K562 (cell line): ENCODE data around the gene SH2B2. TPM values are rescaled to one million over a fixed set of nuclear protein-coding genes. Genes with fewer than 3 reads are reported as not detected.
A peak's percentile ranks its signal among the peaks of the same experiment; 100 is the strongest.

ENCODE experiments used
- ATAC-seq: fragments of 200-7000 bp; cut with Tn5 transposase; 3 replicates; pipeline ENCODE4 v1.9.1; 2020; ENCODE audit warnings: moderate library complexity
- BruUV-seq: library from RNA; stranded (reverse); fragments of 400-500 nt; replicated peaks from 2 replicates; lab custom pipeline; 2021; lab: Mats Ljungman, UMichigan
- CTCF ChIA-PET: fragments of 300-600 bp; formaldehyde crosslinking; extraction: SDS; loops from one replicate; lab custom pipeline; 2021; ENCODE audit warnings: low intra/inter-chr PET ratio; lab: Yijun Ruan, JAX
- POLR2A ChIA-PET: fragments of 300-600, 350-650 bp; sonication (Branson Sonifier 250); formaldehyde crosslinking; extraction: SDS; loops from one replicate; lab custom pipeline; 2021; ENCODE audit warnings: antibody characterized with exemption, inconsistent platforms; lab: Yijun Ruan, JAX
- DNase-seq, 4 experiments: peaks; one replicate each; pipeline versions ENCODE4 v3.0.0 to v3.0.0-alpha.2; 2011 to 2018; ENCODE audit warnings: low spot score in 3 of 4, mixed read lengths in 3 of 4; ENCODE audit errors: extremely low read depth in 1 of 4
- FAIRE-seq: peaks from 2 replicates; lab custom pipeline; 2011; peaks lifted over from hg19 to GRCh38; lab: Jason Lieb, UNC
- H2AFZ ChIP-seq: 2 replicates; pipeline ENCODE4 v1.6.0; 2011; ENCODE audit warnings: low read depth, low read length, control low read depth, inconsistent platforms
- H3K27ac ChIP-seq: fragments of 200-600 bp; 3 replicates; pipeline ENCODE4 v1.8.0; 2011; ENCODE audit warnings: low read depth, mild to moderate bottlenecking, control low read depth, inconsistent platforms, low read length, moderate library complexity, mixed read lengths; ENCODE audit errors: extremely low read depth
- H3K27me3 ChIP-seq, 2 experiments: fragments of 300-600 bp in 1 of 2; 2 replicates in 1 of 2; 3 replicates in 1 of 2; pipeline versions ENCODE4 v1.6.0 to v1.8.0; 2011; ENCODE audit warnings: inconsistent platforms in 2 of 2, low read length in 2 of 2, mild to moderate bottlenecking in 1 of 2, mixed read lengths in 1 of 2, moderate library complexity in 1 of 2; ENCODE audit not compliant: control insufficient read depth in 2 of 2, insufficient read depth in 2 of 2
- H3K36me3 ChIP-seq: fragments of 300-600 bp; 3 replicates; pipeline ENCODE4 v1.8.0; 2011; ENCODE audit warnings: mild to moderate bottlenecking, low read length, inconsistent platforms; ENCODE audit not compliant: control insufficient read depth, insufficient read depth
- H3K4me1 ChIP-seq, 2 experiments: fragments of 200-600 bp in 1 of 2; replicated peaks in 1 of 2; 2 replicates in 1 of 2; 3 replicates in 1 of 2; pipeline versions ENCODE4 v1.5.1 to v1.8.0; 2011; ENCODE audit warnings: inconsistent platforms in 2 of 2, low read length in 2 of 2, mild to moderate bottlenecking in 1 of 2, mixed read lengths in 1 of 2, moderate library complexity in 1 of 2; ENCODE audit not compliant: control insufficient read depth in 2 of 2, insufficient read depth in 2 of 2
- H3K4me2 ChIP-seq: 2 replicates; pipeline ENCODE4 v1.6.1; 2011; ENCODE audit warnings: low read length, control low read depth, inconsistent platforms, mixed read lengths; ENCODE audit not compliant: insufficient read depth
- H3K4me3 ChIP-seq: fragments of 200-600 bp; sonication (generic), shearing (Covaris generic); 2 replicates; pipeline ENCODE4 v1.5.1; 2016; ENCODE audit warnings: control low read depth, inconsistent platforms
- H3K79me2 ChIP-seq: fragments of 200-600 bp; 3 replicates; pipeline ENCODE4 v1.8.0; 2011; ENCODE audit warnings: low read length, inconsistent platforms; ENCODE audit not compliant: control insufficient read depth, insufficient read depth
- H3K9ac ChIP-seq, 2 experiments: 2 replicates each; pipeline versions ENCODE4 v1.6.0 to v1.6.1; 2011; ENCODE audit warnings: low read depth in 2 of 2, low read length in 2 of 2, control low read depth in 1 of 2, inconsistent platforms in 1 of 2, mild to moderate bottlenecking in 1 of 2, mixed read lengths in 1 of 2; ENCODE audit not compliant: insufficient read depth in 1 of 2
- H3K9me1 ChIP-seq: one replicate; pipeline ENCODE4 v1.6.0; 2011; ENCODE audit warnings: inconsistent platforms, mild to moderate bottlenecking, low read length, moderate library complexity; ENCODE audit not compliant: control insufficient read depth, insufficient read depth
- H3K9me3 ChIP-seq: replicated peaks from 2 replicates; pipeline ENCODE4 v1.5.1; 2011; ENCODE audit warnings: low read depth, low read length, inconsistent platforms; ENCODE audit not compliant: control insufficient read depth, insufficient read depth
- H4K20me1 ChIP-seq: replicated peaks from 2 replicates; pipeline ENCODE4 v1.6.1; 2011; ENCODE audit warnings: low read length, inconsistent platforms, mixed read lengths; ENCODE audit not compliant: control insufficient read depth, insufficient read depth
- CBFA2T2 ChIP-seq: fragments of 450-650 bp; conservative IDR thresholded peaks from 2 replicates; pipeline ENCODE4 v1.6.1; 2017; ENCODE audit warnings: mild to moderate bottlenecking
- EGR1 ChIP-seq: fragments of 450-650 bp; conservative IDR thresholded peaks from 2 replicates; pipeline ENCODE4 v1.6.1; 2017; ENCODE audit warnings: mild to moderate bottlenecking
- KLF6 ChIP-seq: fragments of 250-450 bp; sonication (Bioruptor Pico); IDR thresholded peaks from 2 replicates; pipeline ENCODE4 v1.4.0; 2020; ENCODE audit warnings: mild to moderate bottlenecking, moderate library complexity, borderline replicate concordance
- MBD2 ChIP-seq: sonication (generic); IDR thresholded peaks from 2 replicates; pipeline ENCODE4 v1.6.1; 2016; ENCODE audit warnings: low read depth, borderline replicate concordance
- WHSC1 ChIP-seq: IDR thresholded peaks from one replicate; pipeline ENCODE4 v1.6.1; 2012; ENCODE audit warnings: low read length, control low read depth, inconsistent platforms
- ZNF354B ChIP-seq: fragments of 250-450 bp; sonication (Bioruptor Pico); IDR thresholded peaks from 2 replicates; pipeline ENCODE4 v1.4.0; 2020
- WGBS: fragments of 100-300 bp; shearing (Covaris generic); methylation state at CpG from one replicate; pipeline ENCODE4 v1.1.6; 2016; ENCODE audit warnings: low coverage, mixed read lengths; ENCODE audit not compliant: insufficient coverage; ENCODE audit errors: missing lambda C conversion rate; 5-methylcytosine and 5-hydroxymethylcytosine counted together
- in situ Hi-C: fragments of 300-500 bp; cut with MboI; formaldehyde crosslinking; loops from 4 replicates; pipeline ENCODE4 v1.15.0; 2018; ENCODE audit warnings: inconsistent platforms, mixed read lengths
- intact Hi-C: fragments of 100-400 bp; cut with micrococcal nuclease; formaldehyde crosslinking; loops from 2 replicates; pipeline ENCODE4 v1.14.2; 2022
- polyA plus RNA-seq, 8 experiments: library from polyadenylated mRNA; depleted of rRNA in 4 of 8; stranded (reverse) in 5 of 8; unstranded in 3 of 8; fragments of >200 nt; fragmentation: Nextera tagmentation in 2 of 8; fragmentation: Illumina TruSeq in 1 of 8; extraction: Ambion mirVana in 2 of 8; extraction: Trizol in 1 of 8; gene quantifications; 2 replicates each; pipeline versions ENCODE4 v1.2.1 to v1.2.3, GENCODE V29; 2011 to 2014; ENCODE audit warnings: inconsistent platforms in 1 of 8, missing spikeins in 1 of 8
- total RNA-seq, 7 experiments: library from RNA; depleted of rRNA in 6 of 7; stranded (reverse); fragments of >200 nt in 6 of 7; fragmentation: Illumina TruSeq in 2 of 7; extraction: Trizol in 2 of 7; gene quantifications; 2 replicates each; pipeline versions ENCODE4 v1.2.1 to v1.2.3, GENCODE V29; 2011 to 2021; ENCODE audit warnings: low replicate concordance in 1 of 7
- TF ChIP-seq, protein P1 (sequence below), 3 experiments: fragments of 200-800 bp in 1 of 3; sonication (Bioruptor generic) in 1 of 3; sonication (generic) in 1 of 3; formaldehyde crosslinking in 1 of 3; IDR thresholded peaks; 2 replicates each; pipeline versions ENCODE4 v1.6.1 to v1.8.0; 2016 to 2022; ENCODE audit warnings: mild to moderate bottlenecking in 2 of 3, missing compliant biosample characterization in 2 of 3, missing genetic modification characterization in 2 of 3, missing genetic modification reagents in 1 of 3
- TF ChIP-seq, protein P2 (sequence below): fragments of 200-800 bp; sonication (Bioruptor generic); IDR thresholded peaks from 2 replicates; pipeline ENCODE4 v1.6.1; 2017; ENCODE audit warnings: missing genetic modification characterization, missing compliant biosample characterization
- TF ChIP-seq, protein P3 (sequence below): conservative IDR thresholded peaks from 2 replicates; pipeline ENCODE4 v1.6.1; 2011; ENCODE audit warnings: low read depth, mild to moderate bottlenecking, low read length; ENCODE audit not compliant: control insufficient read depth

Gene SH2B2
- total and polyA plus RNA-seq, 9 of the 15 experiments (the other 6 are each of a cell fraction or from before 2014, with no cell fraction given) = 0.03 to 0.89 (median 0.07) TPM; not detected in 4

DNA sequence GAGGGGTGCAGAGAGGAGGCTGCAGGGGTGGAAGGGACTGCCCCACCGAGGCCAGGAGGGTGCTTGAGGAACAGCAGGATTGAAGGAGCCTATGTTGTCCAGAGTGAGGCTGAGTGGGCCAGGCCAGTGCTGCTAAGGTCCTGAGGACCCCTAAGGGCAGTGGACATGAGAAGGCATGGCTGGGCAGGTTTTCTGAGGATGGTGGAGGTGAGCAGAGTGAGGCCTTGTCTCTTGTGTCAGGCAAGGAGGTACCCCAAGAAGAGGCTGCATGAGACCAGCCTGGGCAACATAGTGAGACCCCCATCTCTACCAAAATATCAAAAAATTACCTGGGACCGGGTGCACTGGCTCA, 5.2 kb downstream of the SH2B2 start:
- Histone ChIP-seq H3K79me2 (no peaks in the 10 kb centered on the region), H3K9me3 (no peaks in the 10 kb centered on the region), H3K36me3 (no peaks in the 10 kb centered on the region), H3K4me3 (no peak overlapping the region), H3K27ac (no peak overlapping the region), H3K4me1 (peaks cover 0 to 23% of the 10 kb centered on the region in 2 experiments; a peak in 3 of 5 replicates), H3K9me1 (no peaks in the 10 kb centered on the region), H2AFZ (no peak overlapping the region), H4K20me1 (peaks cover 34% of the 10 kb centered on the region), H3K4me2 (no peak overlapping the region), H3K27me3 (peaks cover 29 to 70% of the 10 kb centered on the region in 2 experiments; a peak in 4 of 5 replicates), H3K9ac (no peak overlapping the region)
- POLR2A ChIA-PET = interaction anchor here (0.7 kb wide), 1 partner anchor 746 kb away, joined by 3 read pairs; no protein-coding TSS in a partner anchor
- CTCF ChIA-PET = no interaction called here
- FAIRE-seq (no peak), ATAC-seq (no peak), DNase-seq (no peak)
- in situ Hi-C loops = no loop called here
- 0% methylated on average over 2 of the region's 2 CpGs for WGBS
- TF ChIP-seq MBD2 = no peak
- intact Hi-C loops = no loop called here
- no TSS peak for BruUV-seq

DNA sequence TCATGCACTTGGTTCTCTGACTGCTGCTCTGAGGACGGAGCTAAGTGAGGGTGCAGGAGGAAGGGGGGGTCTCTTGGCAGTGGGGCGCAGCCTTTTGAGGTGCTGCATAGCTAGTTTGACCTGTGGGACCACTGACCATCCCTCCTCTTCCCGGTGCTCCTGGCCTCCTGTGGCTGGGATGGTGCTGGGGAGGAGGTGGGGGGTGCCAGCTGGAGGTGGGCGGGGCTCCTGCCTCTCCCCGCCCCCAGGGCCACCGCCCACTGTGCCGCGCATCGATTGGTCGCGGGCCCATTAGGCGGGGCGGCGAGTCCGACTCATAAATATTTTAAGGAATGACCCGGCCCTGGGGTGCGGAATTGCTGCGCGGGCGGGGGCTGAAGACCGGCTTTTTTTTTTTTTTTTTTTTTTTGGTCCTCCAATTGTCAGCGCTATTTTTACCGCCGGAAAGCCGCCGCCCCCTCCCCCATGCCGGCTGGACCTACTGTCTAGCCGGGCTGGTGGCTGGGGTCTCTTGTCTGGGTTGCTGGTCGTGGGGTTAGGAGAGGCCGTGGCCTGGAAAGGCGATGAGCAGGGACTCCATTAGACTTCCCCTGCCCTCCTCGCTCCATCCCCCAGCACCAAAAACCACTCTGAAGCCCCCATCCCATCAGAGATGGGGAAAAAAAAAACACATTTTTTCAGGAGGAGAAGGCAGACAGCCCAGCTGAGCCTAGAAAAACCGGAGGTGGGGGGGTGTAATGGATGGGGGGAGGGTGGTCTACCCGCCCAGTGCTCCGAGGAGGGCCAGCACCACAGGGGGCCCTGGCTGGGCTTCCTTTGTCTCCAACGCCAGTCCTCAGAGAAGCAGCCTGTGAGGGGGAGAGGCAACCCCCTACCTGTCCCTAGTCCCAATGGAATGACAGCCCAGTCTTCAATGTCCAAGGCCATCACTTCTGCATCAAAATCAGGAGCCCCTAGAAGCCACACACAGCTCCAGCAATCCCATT, 6.4 kb downstream of the SH2B2 start:
- Histone ChIP-seq H3K9me3 (no peaks in the 10 kb centered on the region), H3K79me2 (no peaks in the 10 kb centered on the region), H3K4me1 (peaks cover 0 to 12% of the 10 kb centered on the region in 2 experiments; a peak in 2 of 5 replicates), H3K27ac (no peak overlapping the region), H2AFZ (no peak overlapping the region), H3K36me3 (no peaks in the 10 kb centered on the region), H4K20me1 (peaks cover 31% of the 10 kb centered on the region), H3K4me3 (no peak overlapping the region), H3K9ac (no peak overlapping the region), H3K9me1 (no peaks in the 10 kb centered on the region), H3K27me3 (peaks cover 36 to 74% of the 10 kb centered on the region in 2 experiments; a peak in 4 of 5 replicates), H3K4me2 (no peak overlapping the region)
- intact Hi-C loops (no loop called here), in situ Hi-C loops (no loop called here)
- POLR2A ChIA-PET = interaction anchor here (0.5 to 1.9 kb wide), 4 partner anchors 9 to 730 kb away, joined by 3 to 7 read pairs (median 4); no protein-coding TSS in a partner anchor
- ATAC-seq (peak; percentile 74), DNase-seq (peak; percentile 40 to 93 (median 89)), FAIRE-seq (no peak)
- WGBS = 7% methylated on average over 19 of the region's 36 CpGs
- CTCF ChIA-PET = no interaction called here
- no TSS peak for BruUV-seq
- no peak for TF ChIP-seq KLF6 (CRISPR knock-in tag)
- TF ChIP-seq EGR1 = peak; percentile 29; the same call in 1 of the 2 replicates
- TF ChIP-seq, protein P1, sequence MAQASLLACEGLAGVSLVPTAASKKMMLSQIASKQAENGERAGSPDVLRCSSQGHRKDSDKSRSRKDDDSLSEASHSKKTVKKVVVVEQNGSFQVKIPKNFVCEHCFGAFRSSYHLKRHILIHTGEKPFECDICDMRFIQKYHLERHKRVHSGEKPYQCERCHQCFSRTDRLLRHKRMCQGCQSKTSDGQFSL (CRISPR knock-in tag; IDR thresholded peaks at IDR 0.05) = peak; percentile 83
- TF ChIP-seq, protein P1 (tag; IDR thresholded peaks at IDR 0.05) = no peak
- no peak for TF ChIP-seq ZNF354B
- TF ChIP-seq CBFA2T2 = no peak
- TF ChIP-seq, protein P2, sequence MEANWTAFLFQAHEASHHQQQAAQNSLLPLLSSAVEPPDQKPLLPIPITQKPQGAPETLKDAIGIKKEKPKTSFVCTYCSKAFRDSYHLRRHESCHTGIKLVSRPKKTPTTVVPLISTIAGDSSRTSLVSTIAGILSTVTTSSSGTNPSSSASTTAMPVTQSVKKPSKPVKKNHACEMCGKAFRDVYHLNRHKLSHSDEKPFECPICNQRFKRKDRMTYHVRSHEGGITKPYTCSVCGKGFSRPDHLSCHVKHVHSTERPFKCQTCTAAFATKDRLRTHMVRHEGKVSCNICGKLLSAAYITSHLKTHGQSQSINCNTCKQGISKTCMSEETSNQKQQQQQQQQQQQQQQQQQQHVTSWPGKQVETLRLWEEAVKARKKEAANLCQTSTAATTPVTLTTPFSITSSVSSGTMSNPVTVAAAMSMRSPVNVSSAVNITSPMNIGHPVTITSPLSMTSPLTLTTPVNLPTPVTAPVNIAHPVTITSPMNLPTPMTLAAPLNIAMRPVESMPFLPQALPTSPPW = peak; percentile 29; the same call in 1 of the 2 replicates
- no peak for TF ChIP-seq WHSC1
- TF ChIP-seq, protein P3, sequence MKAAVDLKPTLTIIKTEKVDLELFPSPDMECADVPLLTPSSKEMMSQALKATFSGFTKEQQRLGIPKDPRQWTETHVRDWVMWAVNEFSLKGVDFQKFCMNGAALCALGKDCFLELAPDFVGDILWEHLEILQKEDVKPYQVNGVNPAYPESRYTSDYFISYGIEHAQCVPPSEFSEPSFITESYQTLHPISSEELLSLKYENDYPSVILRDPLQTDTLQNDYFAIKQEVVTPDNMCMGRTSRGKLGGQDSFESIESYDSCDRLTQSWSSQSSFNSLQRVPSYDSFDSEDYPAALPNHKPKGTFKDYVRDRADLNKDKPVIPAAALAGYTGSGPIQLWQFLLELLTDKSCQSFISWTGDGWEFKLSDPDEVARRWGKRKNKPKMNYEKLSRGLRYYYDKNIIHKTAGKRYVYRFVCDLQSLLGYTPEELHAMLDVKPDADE = 0 out of 2 replicates have a peak, but pooled peaks have one; percentile 28
